ENCODE data around the gene FATE1.

DNA sequence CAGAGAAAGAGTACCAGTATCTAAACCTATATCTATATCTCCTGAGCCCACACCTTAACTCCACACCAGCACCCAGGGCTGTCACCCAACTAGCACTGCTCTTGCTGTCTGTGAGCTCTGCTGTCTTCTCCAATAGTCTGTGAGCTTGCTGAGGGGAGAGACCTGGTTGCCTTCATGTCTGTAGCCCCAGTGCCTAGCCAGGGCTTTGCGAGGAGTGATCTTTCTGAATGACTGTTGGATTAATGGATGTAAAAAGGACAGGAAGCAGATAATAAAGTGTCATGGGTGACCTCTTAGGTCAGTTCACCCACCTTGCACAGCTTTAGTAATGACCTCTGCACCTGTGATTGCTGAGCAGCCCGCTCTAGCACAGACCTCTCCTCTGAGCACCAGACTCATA, 49.2 kb downstream of the FATE1 start:
- TF ChIP-seq, protein P1, sequence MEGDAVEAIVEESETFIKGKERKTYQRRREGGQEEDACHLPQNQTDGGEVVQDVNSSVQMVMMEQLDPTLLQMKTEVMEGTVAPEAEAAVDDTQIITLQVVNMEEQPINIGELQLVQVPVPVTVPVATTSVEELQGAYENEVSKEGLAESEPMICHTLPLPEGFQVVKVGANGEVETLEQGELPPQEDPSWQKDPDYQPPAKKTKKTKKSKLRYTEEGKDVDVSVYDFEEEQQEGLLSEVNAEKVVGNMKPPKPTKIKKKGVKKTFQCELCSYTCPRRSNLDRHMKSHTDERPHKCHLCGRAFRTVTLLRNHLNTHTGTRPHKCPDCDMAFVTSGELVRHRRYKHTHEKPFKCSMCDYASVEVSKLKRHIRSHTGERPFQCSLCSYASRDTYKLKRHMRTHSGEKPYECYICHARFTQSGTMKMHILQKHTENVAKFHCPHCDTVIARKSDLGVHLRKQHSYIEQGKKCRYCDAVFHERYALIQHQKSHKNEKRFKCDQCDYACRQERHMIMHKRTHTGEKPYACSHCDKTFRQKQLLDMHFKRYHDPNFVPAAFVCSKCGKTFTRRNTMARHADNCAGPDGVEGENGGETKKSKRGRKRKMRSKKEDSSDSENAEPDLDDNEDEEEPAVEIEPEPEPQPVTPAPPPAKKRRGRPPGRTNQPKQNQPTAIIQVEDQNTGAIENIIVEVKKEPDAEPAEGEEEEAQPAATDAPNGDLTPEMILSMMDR (IDR thresholded peaks at IDR 0.05): no peak
- no peak for TF ChIP-seq POLR2A (IDR thresholded peaks at IDR 0.05)
